ENCODE data around the gene HDAC8.

Gene HDAC8

GRCh38 chrX:72307646-72308051 lies 265.0 kb downstream of the HDAC8 start:
- TF ChIP-seq, protein P1, sequence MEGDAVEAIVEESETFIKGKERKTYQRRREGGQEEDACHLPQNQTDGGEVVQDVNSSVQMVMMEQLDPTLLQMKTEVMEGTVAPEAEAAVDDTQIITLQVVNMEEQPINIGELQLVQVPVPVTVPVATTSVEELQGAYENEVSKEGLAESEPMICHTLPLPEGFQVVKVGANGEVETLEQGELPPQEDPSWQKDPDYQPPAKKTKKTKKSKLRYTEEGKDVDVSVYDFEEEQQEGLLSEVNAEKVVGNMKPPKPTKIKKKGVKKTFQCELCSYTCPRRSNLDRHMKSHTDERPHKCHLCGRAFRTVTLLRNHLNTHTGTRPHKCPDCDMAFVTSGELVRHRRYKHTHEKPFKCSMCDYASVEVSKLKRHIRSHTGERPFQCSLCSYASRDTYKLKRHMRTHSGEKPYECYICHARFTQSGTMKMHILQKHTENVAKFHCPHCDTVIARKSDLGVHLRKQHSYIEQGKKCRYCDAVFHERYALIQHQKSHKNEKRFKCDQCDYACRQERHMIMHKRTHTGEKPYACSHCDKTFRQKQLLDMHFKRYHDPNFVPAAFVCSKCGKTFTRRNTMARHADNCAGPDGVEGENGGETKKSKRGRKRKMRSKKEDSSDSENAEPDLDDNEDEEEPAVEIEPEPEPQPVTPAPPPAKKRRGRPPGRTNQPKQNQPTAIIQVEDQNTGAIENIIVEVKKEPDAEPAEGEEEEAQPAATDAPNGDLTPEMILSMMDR (conservative IDR thresholded peaks at IDR 0.05) = no peak
- no peak for TF ChIP-seq ZFX (IDR thresholded peaks at IDR 0.05)
- no peak overlapping the region; the same call in 1 of the 2 replicates for H3K27ac ChIP-seq

DNA sequence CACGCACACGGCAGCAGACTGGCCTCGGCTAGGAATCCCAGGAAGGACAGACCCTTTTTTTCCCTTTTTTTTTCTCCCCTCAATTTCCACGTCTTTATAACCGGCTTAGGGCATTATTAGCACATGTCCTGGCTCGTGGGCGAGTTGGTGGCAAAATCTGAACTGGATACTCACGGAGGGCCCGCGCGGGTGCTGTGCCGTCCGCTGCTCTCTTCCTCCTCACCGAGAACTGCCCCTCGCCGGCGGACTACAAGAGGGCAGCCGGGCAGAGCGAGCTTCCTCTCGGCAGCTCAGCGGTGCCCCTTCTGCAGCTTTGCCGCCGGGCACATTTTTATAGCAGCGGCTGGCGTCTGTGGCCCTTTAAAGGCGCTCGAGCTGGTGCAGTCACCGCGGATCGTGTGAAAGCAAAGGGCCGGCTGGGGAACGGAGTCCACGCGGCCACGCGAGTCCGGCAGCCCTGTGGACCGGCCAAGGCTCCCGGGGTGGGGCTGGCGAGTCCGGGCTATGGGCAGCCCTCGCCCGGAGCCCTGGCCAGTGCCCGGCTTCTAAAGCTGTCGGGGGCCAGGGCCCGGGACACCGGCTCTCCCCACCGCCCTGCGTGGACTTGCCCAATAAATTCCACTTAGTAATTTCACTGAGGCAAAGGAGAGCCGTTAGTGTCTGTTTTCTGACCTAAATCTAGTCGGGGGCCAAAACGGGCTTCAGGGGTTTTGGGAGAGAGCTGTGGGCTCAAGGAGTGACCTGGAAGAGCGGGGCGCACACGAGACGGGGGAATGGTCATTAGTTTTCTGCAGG lies 265.6 kb downstream of the HDAC8 start:
- H3K27ac ChIP-seq = peak overlapping the region; percentile 19; the same call in 1 of the 2 replicates
- TF ChIP-seq, protein P1 (conservative IDR thresholded peaks at IDR 0.05) = no peak
- no peak for TF ChIP-seq ZFX (IDR thresholded peaks at IDR 0.05)

DNA sequence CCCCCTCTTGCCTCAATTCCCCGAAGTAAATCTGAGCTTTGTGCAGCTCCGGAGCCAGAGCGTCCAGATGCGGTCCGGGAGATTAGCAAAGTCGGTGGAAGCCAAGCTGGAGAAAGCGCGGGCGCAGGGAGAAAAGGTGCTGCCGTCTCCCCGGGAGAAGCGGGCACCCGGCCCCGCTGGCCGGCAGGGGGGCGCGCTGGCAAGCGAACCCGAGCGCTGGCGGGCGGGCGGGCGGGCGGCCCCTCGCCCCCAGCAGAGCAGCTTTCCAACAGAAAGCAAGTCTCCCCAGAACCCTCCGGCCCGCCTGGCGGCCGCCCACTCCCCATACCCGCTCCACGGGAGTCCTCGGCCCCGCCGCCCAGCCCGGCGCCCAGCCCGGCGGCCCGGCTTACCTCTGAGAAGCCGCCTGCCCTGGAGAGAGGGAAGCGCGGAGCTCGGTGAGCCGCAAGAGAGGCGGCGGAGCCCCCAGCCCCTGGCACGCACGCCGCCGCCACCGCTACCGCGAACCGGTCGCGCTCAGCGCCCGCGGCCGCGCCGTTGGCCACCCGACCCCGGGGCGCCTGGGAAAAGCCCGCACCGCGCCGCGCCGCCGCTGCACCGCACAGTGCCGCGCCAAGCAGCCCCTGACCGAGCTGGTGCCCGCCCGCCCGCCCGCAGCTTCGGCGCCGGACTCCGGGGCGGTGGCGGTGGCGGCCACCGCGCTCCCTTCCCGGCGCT lies 266.4 kb downstream of the HDAC8 start:
- peak overlapping the region; percentile 19; the same call in 1 of the 2 replicates for H3K27ac ChIP-seq
- no peak for TF ChIP-seq ZFX (IDR thresholded peaks at IDR 0.05)
- TF ChIP-seq, protein P1 (conservative IDR thresholded peaks at IDR 0.05) = 0 out of 2 replicates have a peak, but pooled peaks have one; percentile 4

DNA sequence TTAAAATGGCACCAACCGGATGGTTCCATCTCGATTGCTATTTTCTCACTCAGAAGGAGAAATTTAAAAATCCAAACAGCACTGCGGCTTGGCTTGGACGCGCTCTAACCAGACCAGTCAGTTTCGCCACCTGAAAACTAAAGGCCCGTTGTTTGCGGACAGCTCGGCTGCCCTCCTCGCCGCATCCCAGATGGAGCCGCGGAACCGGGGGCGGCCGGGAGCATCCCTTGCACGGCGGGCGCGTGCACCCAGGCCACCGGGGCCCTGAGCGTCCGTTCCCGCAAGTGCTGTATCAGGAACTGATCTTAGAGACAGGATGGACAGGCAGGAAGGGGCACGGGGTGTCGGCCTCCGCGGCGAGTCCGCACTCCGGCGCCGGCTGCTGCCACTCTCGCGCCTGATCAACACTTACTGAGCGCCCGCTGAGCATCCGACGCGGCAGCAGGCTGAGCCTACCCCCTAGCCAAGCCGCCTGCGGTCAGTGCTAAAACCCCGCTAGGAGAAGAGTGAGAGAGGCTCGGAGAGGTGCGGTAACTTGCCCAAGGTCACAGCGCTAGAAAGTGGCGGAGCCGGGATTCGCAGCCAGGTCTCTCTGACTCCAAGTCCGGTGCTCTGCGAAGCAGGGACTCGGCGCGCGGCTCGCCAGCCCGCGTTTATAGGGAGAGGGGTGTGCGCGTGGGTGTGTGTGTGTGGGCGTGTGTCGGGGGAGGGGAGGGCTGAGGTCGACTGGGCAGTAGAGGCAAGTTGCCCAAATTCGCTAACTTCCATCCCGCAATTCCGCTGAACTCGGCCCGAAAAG lies 267.2 kb downstream of the HDAC8 start, which contains the start of gene CITED1:
CITED1 (minus strand) TSS at position 629 of the 799 bp plus-strand sequence. CDS start 3,045 bp downstream, outside the sequence.
- peak within 1 kb of the TSS; percentile 19; the same call in 1 of the 2 replicates for H3K27ac ChIP-seq

GRCh38 chrX:72304877-72305276 lies 267.8 kb downstream of the HDAC8 start:
- TF ChIP-seq, protein P1 (conservative IDR thresholded peaks at IDR 0.05) = no peak
- no peak for TF ChIP-seq ZFX (IDR thresholded peaks at IDR 0.05)
- no peak overlapping the region for H3K27ac ChIP-seq

More for the DNA sequence above, 267.2 kb downstream of the HDAC8 start, which contains the start of gene CITED1:
- TF ChIP-seq, protein P1 (conservative IDR thresholded peaks at IDR 0.05) = no peak
- TF ChIP-seq ZFX (IDR thresholded peaks at IDR 0.05) = no peak

- TF ChIP-seq, protein P1 (conservative IDR thresholded peaks at IDR 0.05) = no peak
- TF ChIP-seq ZFX (IDR thresholded peaks at IDR 0.05) = no peak
- no peak overlapping the region for H3K27ac ChIP-seq
Observed at GRCh38 chrX:72301781-72302180, 270.9 kb downstream of the HDAC8 start.

All from C4-2B (cell line).